ENCODE results near the gene ATP13A4.

- TF ChIP-seq CTCF (IDR thresholded peaks at IDR 0.05; ENCODE audit: low read depth, low read length) (no peak), EZH2phosphoT487 (IDR thresholded peaks at IDR 0.05; ENCODE audit: low read depth) (no peak)
Measured at GRCh38 chr3:193507566-193507965, 47.1 kb downstream of the ATP13A4 start.

Measured in OCI-LY3 (cell line).